Subcutaneous adipose tissue (tissue), 4 donors: ENCODE measurements around the gene OOSP1. TPM values are rescaled to one million over a fixed set of nuclear protein-coding genes. Genes with fewer than 3 reads are reported as not detected.

ENCODE experiments used
- total RNA-seq, 4 donors: library from RNA; depleted of rRNA; stranded (reverse); fragments of >200 nt; gene quantifications; one replicate each; pipeline ENCODE4 v1.1.0, GENCODE V29; 2016
- TF ChIP-seq, protein P1 (sequence below): fragments of 450-650 bp; IDR thresholded peaks from one replicate; pipeline ENCODE4 v1.5.1; 2016; ENCODE audit warnings: low read depth, mild to moderate bottlenecking, control low read depth, antibody characterized with exemption, moderate library complexity

The OOSP1 gene
- total RNA-seq, 4 donors from 2014 or later: not detected

DNA sequence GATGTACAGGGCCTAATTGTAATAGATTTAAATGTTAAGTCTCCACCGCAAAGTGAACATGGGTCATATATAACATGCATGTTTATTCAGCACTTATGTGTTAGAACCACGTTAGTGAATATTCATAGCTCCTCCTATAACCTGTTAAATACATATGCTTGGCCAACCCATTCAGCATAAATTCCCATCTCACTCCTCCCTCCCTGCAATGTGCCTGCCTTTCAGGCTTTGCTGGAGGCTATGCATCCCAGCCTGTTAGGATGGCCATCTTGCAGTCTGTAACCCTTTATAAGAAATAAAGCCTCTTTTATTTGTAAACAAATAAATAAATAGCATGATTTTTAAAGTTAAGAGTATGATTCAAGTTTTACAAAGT, 23.9 kb downstream of the OOSP1 start:
- TF ChIP-seq, protein P1, sequence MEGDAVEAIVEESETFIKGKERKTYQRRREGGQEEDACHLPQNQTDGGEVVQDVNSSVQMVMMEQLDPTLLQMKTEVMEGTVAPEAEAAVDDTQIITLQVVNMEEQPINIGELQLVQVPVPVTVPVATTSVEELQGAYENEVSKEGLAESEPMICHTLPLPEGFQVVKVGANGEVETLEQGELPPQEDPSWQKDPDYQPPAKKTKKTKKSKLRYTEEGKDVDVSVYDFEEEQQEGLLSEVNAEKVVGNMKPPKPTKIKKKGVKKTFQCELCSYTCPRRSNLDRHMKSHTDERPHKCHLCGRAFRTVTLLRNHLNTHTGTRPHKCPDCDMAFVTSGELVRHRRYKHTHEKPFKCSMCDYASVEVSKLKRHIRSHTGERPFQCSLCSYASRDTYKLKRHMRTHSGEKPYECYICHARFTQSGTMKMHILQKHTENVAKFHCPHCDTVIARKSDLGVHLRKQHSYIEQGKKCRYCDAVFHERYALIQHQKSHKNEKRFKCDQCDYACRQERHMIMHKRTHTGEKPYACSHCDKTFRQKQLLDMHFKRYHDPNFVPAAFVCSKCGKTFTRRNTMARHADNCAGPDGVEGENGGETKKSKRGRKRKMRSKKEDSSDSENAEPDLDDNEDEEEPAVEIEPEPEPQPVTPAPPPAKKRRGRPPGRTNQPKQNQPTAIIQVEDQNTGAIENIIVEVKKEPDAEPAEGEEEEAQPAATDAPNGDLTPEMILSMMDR: no peak

DNA sequence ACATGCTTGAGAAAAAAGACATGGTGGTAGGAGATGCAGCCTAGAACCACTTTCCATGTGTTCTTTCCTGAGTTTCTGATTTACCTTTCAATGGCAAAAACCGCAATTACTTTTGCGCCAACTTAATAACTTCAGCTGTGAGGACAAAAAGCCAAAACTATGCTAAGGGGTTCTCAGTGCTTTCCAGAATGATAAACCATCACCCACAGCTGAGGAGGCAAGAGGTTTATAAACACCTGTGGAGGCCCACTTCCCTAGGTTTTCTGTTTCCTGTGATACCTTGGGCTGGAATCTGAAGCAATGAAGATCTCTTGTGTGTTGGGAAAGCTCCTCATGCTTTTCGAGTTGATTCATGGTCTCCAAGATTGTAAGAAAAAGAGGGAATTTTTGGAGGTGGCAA, 25.5 kb downstream of the OOSP1 start, which contains the start of gene OOSP4A:
OOSP4A (plus strand) TSS at position 301 of the 400 bp plus-strand sequence; CDS start at position 301, 0 bp downstream.
- TF ChIP-seq, protein P1: no peak

DNA sequence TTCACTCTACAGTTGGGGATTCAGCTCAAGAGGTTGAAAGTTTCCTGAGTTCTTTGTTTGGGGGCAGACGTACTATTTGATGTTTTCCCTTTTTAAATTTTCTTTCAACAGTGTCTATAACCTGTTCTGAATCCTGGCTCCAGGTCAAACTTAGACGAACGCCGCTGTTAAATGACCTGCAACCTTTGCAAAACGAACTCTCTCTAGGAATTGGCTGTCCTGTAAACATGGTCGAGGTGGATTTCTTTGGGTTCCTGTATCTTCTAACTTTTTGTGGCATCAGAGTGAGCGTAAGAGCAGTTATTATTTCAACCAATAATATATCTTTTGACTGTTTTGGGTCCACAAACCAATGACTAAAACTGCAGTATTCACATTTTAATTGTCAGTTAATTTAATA, 27.2 kb downstream of the OOSP1 start:
- TF ChIP-seq, protein P1: no peak

DNA sequence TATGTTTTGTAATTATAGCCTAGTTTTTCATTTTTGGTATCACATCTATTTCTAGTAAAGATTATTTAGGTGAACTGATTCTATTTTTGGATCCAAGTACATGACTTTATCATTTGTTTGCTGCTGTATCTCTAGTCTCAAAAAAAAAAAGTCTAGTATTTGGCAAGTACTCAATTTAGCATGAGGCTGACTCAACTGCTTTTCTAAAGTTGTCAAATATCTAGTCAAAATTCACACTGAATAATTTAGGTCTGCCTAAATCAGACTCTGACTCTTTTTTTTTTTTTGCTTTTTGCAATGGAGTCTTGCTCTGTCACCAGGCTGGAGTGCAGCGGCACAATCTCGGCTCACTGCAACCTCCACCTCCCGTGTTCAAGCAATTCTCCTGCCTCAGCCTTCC, 28.0 kb downstream of the OOSP1 start:
- TF ChIP-seq, protein P1: no peak

DNA sequence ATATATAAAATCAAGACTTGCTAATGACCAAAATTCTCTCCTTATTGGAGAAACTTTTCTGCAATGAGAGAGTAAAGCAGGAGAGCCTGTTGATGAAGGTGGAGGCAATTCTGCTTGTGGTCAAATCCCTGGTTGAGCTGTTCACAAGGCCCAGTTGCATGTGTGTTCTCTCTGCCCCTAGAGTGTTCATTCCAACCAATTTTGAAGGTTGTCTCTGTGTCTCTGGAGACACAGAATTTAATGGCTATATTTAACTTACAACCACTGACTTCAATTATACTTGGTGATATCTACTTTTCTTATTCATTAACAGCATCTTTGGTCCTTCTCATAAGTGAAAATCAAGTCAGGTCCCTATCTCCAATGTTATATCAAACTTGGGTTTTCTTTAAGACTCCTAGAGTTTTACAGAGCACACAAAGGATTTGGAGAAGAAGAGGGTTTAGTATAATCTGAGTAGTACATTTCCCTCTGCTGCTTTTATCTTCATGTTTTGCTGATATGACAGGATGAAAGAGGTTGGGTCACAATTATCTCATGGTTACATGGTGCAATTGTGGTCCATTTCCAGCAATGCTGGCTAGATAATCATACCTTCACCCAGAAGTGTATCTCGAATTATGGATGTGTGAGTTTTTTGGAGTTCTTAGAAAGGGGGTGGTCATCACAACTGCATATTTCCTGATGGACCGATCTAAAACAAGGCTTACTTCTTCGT, 29.6 kb downstream of the OOSP1 start:
- TF ChIP-seq, protein P1: no peak

DNA sequence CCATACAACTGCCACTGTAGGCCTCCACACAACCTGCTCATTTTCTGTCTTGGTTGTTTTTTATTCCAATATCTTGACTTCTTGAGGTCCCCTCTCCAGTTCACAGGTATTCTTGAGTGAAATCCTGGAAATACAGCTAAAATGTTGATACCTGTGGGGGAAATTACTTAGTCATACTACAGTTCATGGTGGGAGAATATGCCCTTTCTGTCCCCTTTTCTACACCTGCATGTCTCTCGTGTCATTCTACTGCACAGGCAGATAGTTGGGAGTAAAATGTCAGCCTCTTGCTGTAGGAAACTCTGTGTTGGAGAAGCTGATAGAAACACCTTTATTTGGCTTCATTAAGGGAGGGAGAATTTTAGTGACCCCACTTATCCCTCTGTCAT, 30.2 kb downstream of the OOSP1 start:
- TF ChIP-seq, protein P1: no peak

DNA sequence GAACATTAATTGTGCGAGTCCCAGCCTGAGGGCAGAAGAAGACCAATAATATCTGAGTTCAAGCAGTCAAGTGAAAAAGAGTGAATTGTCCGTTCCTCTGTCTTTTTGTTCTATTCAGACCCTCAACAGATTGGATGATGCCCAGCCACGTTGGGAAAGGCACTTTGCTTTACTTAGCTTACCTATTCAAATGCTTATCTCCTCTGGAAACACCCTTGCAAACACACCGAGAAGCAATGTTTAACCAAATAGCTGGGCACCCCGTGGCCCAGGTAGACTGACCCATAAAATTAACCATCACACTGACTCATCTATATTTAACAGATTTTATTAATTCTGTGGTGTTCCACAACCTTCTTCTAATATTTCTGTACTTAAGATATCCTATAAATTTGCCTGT, 34.9 kb downstream of the OOSP1 start:
- TF ChIP-seq, protein P1: no peak
